WTC11 (cell line): ENCODE measurements around the gene CTLA4.

Source experiments
- AFF4 ChIP-seq: sonication (generic); formaldehyde crosslinking; IDR thresholded peaks from 2 replicates; pipeline ENCODE4 v1.8.1; 2023; ENCODE audit warnings: mild to moderate bottlenecking, missing genetic modification reagents, borderline replicate concordance
- ARID4B ChIP-seq: sonication (generic); formaldehyde crosslinking; IDR thresholded peaks from 2 replicates; pipeline ENCODE4 v1.8.0; 2023; ENCODE audit warnings: missing genetic modification reagents, mild to moderate bottlenecking, borderline replicate concordance
- ATF2 ChIP-seq: sonication (generic); formaldehyde crosslinking; IDR thresholded peaks from 2 replicates; pipeline ENCODE4 v1.8.1; 2022; ENCODE audit warnings: low read depth, missing genetic modification reagents, borderline replicate concordance
- ATF6 ChIP-seq: sonication (generic); formaldehyde crosslinking; IDR thresholded peaks from 2 replicates; pipeline ENCODE4 v1.8.1; 2023; ENCODE audit warnings: mild to moderate bottlenecking, missing genetic modification reagents
- CTCF ChIP-seq: fragments of 200-600 bp; IDR thresholded peaks from 2 replicates; pipeline ENCODE4 v1.8.0; 2022; ENCODE audit warnings: antibody characterized with exemption
- E2F1 ChIP-seq: sonication (generic); formaldehyde crosslinking; IDR thresholded peaks from 2 replicates; pipeline ENCODE4 v1.8.0; 2022; ENCODE audit warnings: mild to moderate bottlenecking, missing genetic modification reagents
- ESRRA ChIP-seq: sonication (generic); formaldehyde crosslinking; IDR thresholded peaks from 2 replicates; pipeline ENCODE4 v1.8.1; 2022; ENCODE audit warnings: mild to moderate bottlenecking, missing genetic modification reagents, borderline replicate concordance
- FOXJ3 ChIP-seq: sonication (generic); formaldehyde crosslinking; IDR thresholded peaks from 2 replicates; pipeline ENCODE4 v1.9.0; 2021; ENCODE audit warnings: missing genetic modification reagents, mild to moderate bottlenecking, borderline replicate concordance
- GTF2I ChIP-seq: fragments of 250-450 bp; sonication (Bioruptor Pico); conservative IDR thresholded peaks from 2 replicates; pipeline ENCODE4 v1.4.0; 2021; ENCODE audit warnings: mild to moderate bottlenecking
- HMGXB4 ChIP-seq: sonication (generic); formaldehyde crosslinking; IDR thresholded peaks from 2 replicates; pipeline ENCODE4 v1.8.1; 2023; ENCODE audit warnings: mild to moderate bottlenecking, moderate library complexity, missing genetic modification reagents
- MAX ChIP-seq: sonication (generic); formaldehyde crosslinking; IDR thresholded peaks from 2 replicates; pipeline ENCODE4 v1.8.0; 2022; ENCODE audit warnings: mild to moderate bottlenecking, missing genetic modification reagents
- RORB ChIP-seq: fragments of 250-450 bp; sonication (Bioruptor Pico); IDR thresholded peaks from 2 replicates; pipeline ENCODE4 v1.9.0; 2021; ENCODE audit warnings: mild to moderate bottlenecking
- TEAD1 ChIP-seq: sonication (generic); formaldehyde crosslinking; IDR thresholded peaks from 2 replicates; pipeline ENCODE4 v1.8.0; 2022; ENCODE audit warnings: mild to moderate bottlenecking, missing genetic modification reagents
- ZNF423 ChIP-seq: fragments of 250-450 bp; sonication (Bioruptor Pico); IDR thresholded peaks from 2 replicates; pipeline ENCODE4 v2.1.2; 2022; ENCODE audit warnings: mild to moderate bottlenecking, moderate library complexity

- TF ChIP-seq CTCF (no peak), HMGXB4 (CRISPR knock-in tag) (no peak), RORB (CRISPR knock-in tag) (no peak), ESRRA (CRISPR knock-in tag) (no peak), MAX (CRISPR knock-in tag) (no peak), FOXJ3 (no peak), GTF2I (CRISPR knock-in tag) (no peak), ZNF423 (CRISPR knock-in tag) (no peak), ATF6 (CRISPR knock-in tag) (no peak), TEAD1 (no peak), E2F1 (CRISPR knock-in tag) (no peak), ATF2 (no peak), ARID4B (CRISPR knock-in tag) (no peak), AFF4 (CRISPR knock-in tag) (no peak)
Observed at GRCh38 chr2:203905656-203906055, 38.1 kb downstream of the CTLA4 start.
